NT2/D1 (cell line): ENCODE measurements around the gene PAGE4.

Experiments used
- SUZ12 ChIP-seq: IDR thresholded peaks from 2 replicates; pipeline ENCODE4 v1.6.1; 2011; ENCODE audit not compliant: insufficient read length, insufficient read depth; ENCODE audit errors: extremely low read depth
- YY1 ChIP-seq: IDR thresholded peaks from 2 replicates; pipeline ENCODE4 v1.6.1; 2011; ENCODE audit not compliant: insufficient read length, insufficient read depth

GRCh38 chrX:49838374-49838773 is 9.3 kb downstream of the PAGE4 start:
- TF ChIP-seq SUZ12 (no peak), YY1 (no peak)
